DND-41 (cell line): ENCODE results near the gene TMC3.

ENCODE experiments used
- ATAC-seq: fragments of 200-7000 bp; cut with Tn5 transposase; 3 replicates; pipeline ENCODE4 v1.9.1; 2021; ENCODE audit warnings: low read depth; ENCODE audit not compliant: insufficient read depth
- DNase-seq: peaks from one replicate; pipeline ENCODE4 v3.0.0-alpha.2; 2020
- H2AFZ ChIP-seq: 2 replicates; pipeline ENCODE4 v1.6.0; 2012; ENCODE audit warnings: low read depth, low read length
- H3K27ac ChIP-seq: 2 replicates; pipeline ENCODE4 v1.5.1; 2012; ENCODE audit warnings: low read length, inconsistent platforms
- H3K27me3 ChIP-seq: fragments of 200-600 bp; sonication (generic); 2 replicates; pipeline ENCODE4 v1.6.0; 2012; ENCODE audit warnings: low read length, mild to moderate bottlenecking, inconsistent platforms; ENCODE audit not compliant: insufficient read depth, poor library complexity
- H3K36me3 ChIP-seq: 2 replicates; pipeline ENCODE4 v1.5.1; 2012; ENCODE audit warnings: low read length, inconsistent platforms; ENCODE audit not compliant: insufficient read depth
- H3K4me1 ChIP-seq: 2 replicates; pipeline ENCODE4 v1.5.1; 2012; ENCODE audit warnings: mild to moderate bottlenecking, low read length; ENCODE audit not compliant: insufficient read depth
- H3K4me2 ChIP-seq: 2 replicates; pipeline ENCODE4 v1.6.0; 2012; ENCODE audit warnings: mild to moderate bottlenecking, moderate library complexity, low read length, inconsistent platforms; ENCODE audit not compliant: insufficient read depth
- H3K4me3 ChIP-seq, 2 experiments: fragments of 200-600 bp in 1 of 2; shearing (Covaris generic) in 1 of 2; 2 replicates each; pipeline ENCODE4 v1.5.1; 2012 to 2016; ENCODE audit warnings: inconsistent platforms in 2 of 2, low read length in 2 of 2, mild to moderate bottlenecking in 2 of 2, low read depth in 1 of 2, moderate library complexity in 1 of 2
- H3K79me2 ChIP-seq: 2 replicates; pipeline ENCODE4 v1.6.0; 2012; ENCODE audit warnings: low read length, inconsistent platforms; ENCODE audit not compliant: insufficient read depth
- H3K9ac ChIP-seq: 2 replicates; pipeline ENCODE4 v1.6.0; 2012; ENCODE audit warnings: low read depth, mild to moderate bottlenecking, inconsistent platforms, low read length, moderate library complexity
- H3K9me3 ChIP-seq: 2 replicates; pipeline ENCODE4 v1.5.1; 2012; ENCODE audit warnings: low read length, moderate library complexity, mild to moderate bottlenecking, inconsistent platforms; ENCODE audit not compliant: insufficient read depth, severe bottlenecking
- H4K20me1 ChIP-seq: 2 replicates; pipeline ENCODE4 v1.6.0; 2012; ENCODE audit warnings: low read length; ENCODE audit not compliant: insufficient read depth
- CTCF ChIP-seq: IDR thresholded peaks from 2 replicates; pipeline ENCODE4 v1.5.1; 2012; ENCODE audit warnings: borderline replicate concordance, low read length, moderate library complexity, mild to moderate bottlenecking; ENCODE audit not compliant: poor library complexity, severe bottlenecking; ENCODE audit errors: extremely low read depth
- EZH2 ChIP-seq: IDR thresholded peaks from 3 replicates; pipeline ENCODE4 v1.6.1; 2012; ENCODE audit warnings: borderline replicate concordance, low read depth, mild to moderate bottlenecking, moderate library complexity, low read length, inconsistent platforms; ENCODE audit not compliant: severe bottlenecking

The TMC3 gene

DNA sequence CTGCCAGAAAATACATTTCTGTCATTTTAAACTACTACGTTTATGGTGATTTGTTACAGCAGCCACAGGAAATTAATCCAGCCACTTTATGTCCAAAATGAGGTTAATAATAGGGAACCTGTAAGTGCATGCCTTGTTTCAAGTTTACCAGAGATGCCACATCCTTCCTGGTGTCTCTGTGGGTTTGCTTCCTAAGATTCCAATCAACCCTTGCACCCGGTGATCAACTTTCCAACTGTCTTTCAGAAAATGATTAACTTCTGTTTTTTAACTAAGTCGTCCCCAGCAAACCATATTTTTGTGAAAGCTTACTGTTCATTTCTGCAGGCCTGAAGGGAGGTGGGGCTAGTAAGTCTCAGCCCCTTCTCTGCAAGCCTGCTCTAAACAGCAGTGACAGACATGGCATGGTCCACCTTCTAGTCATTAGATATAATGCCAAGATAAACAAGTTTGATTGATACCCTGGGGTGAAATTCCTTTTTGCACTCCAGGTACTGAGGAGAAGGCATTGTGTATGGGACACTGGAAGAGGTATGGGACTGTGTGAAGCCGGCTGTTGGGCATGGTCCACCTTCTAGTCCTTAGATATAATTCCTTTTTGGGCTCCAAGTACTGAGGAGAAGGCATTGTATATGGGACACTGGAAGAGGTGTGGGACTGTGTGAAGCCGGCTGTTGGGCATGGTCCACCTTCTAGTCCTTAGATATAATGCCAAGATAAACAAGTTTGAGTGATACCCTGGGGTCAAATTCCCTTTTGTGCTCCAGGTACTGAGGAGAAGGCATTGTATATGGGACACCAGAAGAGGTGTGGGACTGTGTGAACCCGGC, 11.1 kb upstream of the TMC3 start:
- Histone ChIP-seq H3K27ac (no peak overlapping the region), H3K27me3 (no peaks in the 10 kb centered on the region), H3K4me2 (no peak overlapping the region)

GRCh38 chr15:81381720-81382119, 7.7 kb upstream of the TMC3 start:
- Histone ChIP-seq H3K9ac (no peak overlapping the region), H3K9me3 (no peaks in the 10 kb centered on the region), H3K79me2 (no peaks in the 10 kb centered on the region), H3K36me3 (no peaks in the 10 kb centered on the region), H3K4me3 (no peak overlapping the region), H3K27ac (no peak overlapping the region), H4K20me1 (no peaks in the 10 kb centered on the region), H3K4me2 (no peak overlapping the region), H2AFZ (no peak overlapping the region), H3K4me1 (no peaks in the 10 kb centered on the region), H3K27me3 (no peaks in the 10 kb centered on the region)
- TF ChIP-seq EZH2: no peak
- no peak for TF ChIP-seq CTCF
- no peak for DNase-seq
- no peak for ATAC-seq

More for the DNA sequence above, 11.1 kb upstream of the TMC3 start:
- Histone ChIP-seq H4K20me1 (no peaks in the 10 kb centered on the region), H3K4me1 (no peaks in the 10 kb centered on the region), H3K4me3 (no peak overlapping the region), H3K36me3 (no peaks in the 10 kb centered on the region), H3K9ac (no peak overlapping the region), H3K9me3 (no peaks in the 10 kb centered on the region), H2AFZ (no peak overlapping the region), H3K79me2 (no peaks in the 10 kb centered on the region)
- no peak for DNase-seq
- TF ChIP-seq EZH2 (no peak), CTCF (no peak)
- no peak for ATAC-seq

GRCh38 chr15:81380668-81381067, 6.7 kb upstream of the TMC3 start:
- H3K4me1 ChIP-seq: no peaks in the 10 kb centered on the region

More at GRCh38 chr15:81380668-81381067, 6.7 kb upstream of the TMC3 start:
- Histone ChIP-seq H2AFZ (no peak overlapping the region), H3K4me2 (no peak overlapping the region), H3K27ac (no peak overlapping the region), H4K20me1 (no peaks in the 10 kb centered on the region), H3K9ac (no peak overlapping the region), H3K4me3 (no peak overlapping the region), H3K9me3 (no peaks in the 10 kb centered on the region), H3K79me2 (no peaks in the 10 kb centered on the region), H3K36me3 (no peaks in the 10 kb centered on the region), H3K27me3 (no peaks in the 10 kb centered on the region)
- no peak for DNase-seq
- no peak for ATAC-seq
- TF ChIP-seq CTCF: no peak
- TF ChIP-seq EZH2: no peak
